C4-2B (cell line): ENCODE data around the gene IRAK4.

Experiments
- CTCF ChIP-seq: fragments of 450-650 bp; conservative IDR thresholded peaks from 2 replicates; pipeline ENCODE4 v1.5.1; 2017; ENCODE audit warnings: mild to moderate bottlenecking
- ZFX ChIP-seq: fragments of 450-650 bp; IDR thresholded peaks from 2 replicates; pipeline ENCODE4 v1.6.1; 2017

DNA sequence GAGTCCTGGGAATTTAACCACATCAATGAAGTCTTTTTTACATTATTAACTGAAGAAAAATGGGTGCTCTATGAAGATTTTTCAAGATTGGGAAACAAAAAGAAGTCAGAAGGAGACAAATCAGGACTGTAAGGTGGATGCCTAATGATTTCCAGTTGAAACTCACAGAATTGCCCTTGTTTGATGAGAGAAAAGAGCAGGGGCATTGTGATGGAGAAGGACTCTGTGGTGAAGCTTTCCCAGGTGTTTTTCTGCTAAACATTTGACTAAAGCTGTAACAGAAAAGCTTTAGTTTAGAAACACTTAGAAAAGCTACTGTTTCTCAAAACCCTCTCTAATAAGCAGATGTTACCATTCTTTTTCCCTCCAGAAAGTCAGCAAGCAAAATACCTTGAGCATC is 5.8 kb downstream of the IRAK4 start:
- TF ChIP-seq CTCF (no peak), ZFX (no peak)
